ENCODE data around the gene ZMYND15. TPM values are rescaled to one million over a fixed set of nuclear protein-coding genes. Genes with fewer than 3 reads are reported as not detected.

The ZMYND15 gene
- total RNA-seq, 1 experiment from 2014 or later = 0.42 TPM

DNA sequence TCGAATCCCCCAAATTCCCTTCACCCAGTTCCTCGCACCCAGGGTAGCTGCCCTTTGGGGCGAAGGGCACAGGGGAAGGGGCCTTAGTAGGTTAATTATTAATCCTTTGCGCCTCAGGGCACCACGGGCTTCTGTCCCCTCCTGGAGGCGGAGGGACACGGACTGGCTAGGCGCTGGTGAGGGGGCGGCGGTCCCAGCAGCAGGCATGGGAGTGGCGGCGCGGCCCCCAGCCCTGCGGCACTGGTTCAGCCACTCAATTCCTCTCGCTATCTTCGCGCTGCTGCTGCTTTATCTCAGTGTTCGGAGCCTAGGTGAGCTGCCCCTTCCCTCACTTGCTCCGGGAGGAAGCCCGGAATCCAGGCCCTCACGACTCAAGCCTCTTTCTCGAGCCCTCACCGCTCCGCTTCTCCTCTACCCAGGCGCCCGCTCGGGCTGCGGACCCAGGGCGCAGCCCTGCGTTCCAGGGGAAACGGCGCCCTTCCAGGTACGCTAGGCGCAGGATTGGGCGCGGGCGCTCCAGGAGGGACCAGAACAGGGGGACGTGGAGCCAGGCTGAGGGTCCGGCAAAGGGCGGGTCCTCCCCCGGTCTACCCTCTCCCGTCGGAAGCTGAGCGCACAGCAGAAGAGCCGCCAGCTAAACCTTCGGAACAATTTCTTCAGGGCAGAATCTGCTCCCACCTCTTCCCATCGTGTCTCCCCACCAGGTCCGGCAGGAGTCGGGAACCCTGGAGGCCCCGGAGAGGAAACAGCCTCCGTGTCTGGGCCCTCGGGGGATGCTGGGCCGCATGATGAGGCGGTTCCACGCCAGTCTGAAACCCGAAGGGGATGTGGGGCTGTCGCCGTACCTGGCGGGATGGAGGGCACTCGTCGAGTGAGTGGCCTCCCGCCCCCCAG, 49.4 kb downstream of the ZMYND15 start, which contains the start of gene GLTPD2:
Gene GLTPD2, plus strand, starts transcription at position 158 of the 894 bp plus-strand sequence. Its CDS starts 48 bp downstream, at position 206.
- Histone ChIP-seq H2BK5ac (ENCODE audit: insufficient read length, low read length) (no peak within 1 kb of the TSS), H4K91ac (ENCODE audit: insufficient read length, low read depth, low read length) (peak within 1 kb of the TSS; percentile 61), H3K4me2 (ENCODE audit: insufficient read depth, insufficient read length, low read length) (peak within 1 kb of the TSS; percentile 47), H3K18ac (ENCODE audit: insufficient read length, low read depth, low read length) (no peak within 1 kb of the TSS), H3K9ac (ENCODE audit: extremely low read depth, insufficient read length, low read length) (no peak within 1 kb of the TSS), H3K23ac (ENCODE audit: insufficient read length, low read depth, low read length) (no peak within 1 kb of the TSS), H3K27ac (ENCODE audit: insufficient read length, low read depth, low read length) (no peak within 1 kb of the TSS), H4K20me1 (ENCODE audit: control insufficient read depth, insufficient read depth, insufficient read length) (peaks cover 3% of the 10 kb centered on the region), H3K4me1 (ENCODE audit: insufficient read depth, low read length) (peaks cover 2% of the 10 kb centered on the region; the same call in 1 of the 2 replicates), H3K4ac (ENCODE audit: low read depth, low read length) (no peak within 1 kb of the TSS), H3K79me2 (ENCODE audit: insufficient read depth, low read length) (no peaks in the 10 kb centered on the region), H2AK5ac (ENCODE audit: insufficient read length, low read length) (no peak within 1 kb of the TSS), H2AFZ (ENCODE audit: low read length) (no peak within 1 kb of the TSS), H3K9me3 (ENCODE audit: control insufficient read depth, low read depth, low read length) (no peaks in the 10 kb centered on the region), H4K5ac (ENCODE audit: insufficient read length, low read depth, low read length) (no peak within 1 kb of the TSS), H2BK15ac (ENCODE audit: low read depth, low read length) (no peak within 1 kb of the TSS), H4K8ac (replicated peaks; ENCODE audit: insufficient read length, low read depth, low read length) (no peak within 1 kb of the TSS), H3K23me2 (ENCODE audit: insufficient read length, low read depth, low read length, poor library complexity, severe bottlenecking) (peaks cover 17% of the 10 kb centered on the region), H2BK12ac (ENCODE audit: insufficient read length, low read depth, low read length) (peak within 1 kb of the TSS; percentile 25), H2BK20ac (ENCODE audit: low read depth, low read length, poor library complexity, severe bottlenecking) (no peak within 1 kb of the TSS), H2BK120ac (ENCODE audit: low read depth, low read length, poor library complexity, severe bottlenecking) (no peak within 1 kb of the TSS), H3T11ph (ENCODE audit: low read length) (no peak within 1 kb of the TSS), H3K14ac (ENCODE audit: insufficient read depth, low read length) (no peak within 1 kb of the TSS; the same call in 1 of the 2 replicates), H3K27me3 (ENCODE audit: insufficient read depth, low read length) (peaks cover 46% of the 10 kb centered on the region), H3K79me1 (ENCODE audit: insufficient read depth, low read depth, low read length, poor library complexity, severe bottlenecking) (no peaks in the 10 kb centered on the region), H3K56ac (ENCODE audit: insufficient read length, low read depth, low read length) (no peak within 1 kb of the TSS)
- Mint-ChIP-seq H3K36me3 (ENCODE audit: insufficient read depth in 1 of 3, low read depth in 3 of 3) (no peaks in the 10 kb centered on the region; a peak in 1 of 7 replicates), H3K27ac (no peak within 1 kb of the TSS), H3K9me3 (no peaks in the 10 kb centered on the region; a peak in 1 of 5 replicates), H3K4me3 (peak within 1 kb of the TSS; percentile 70 to 87), H3K4me1 (peaks cover 27 to 35% of the 10 kb centered on the region in 2 experiments), H3K27me3 (ENCODE audit: low read depth) (peaks cover 81% of the 10 kb centered on the region)
- peak; percentile 56 for DNase-seq
- TF ChIP-seq, protein P1, sequence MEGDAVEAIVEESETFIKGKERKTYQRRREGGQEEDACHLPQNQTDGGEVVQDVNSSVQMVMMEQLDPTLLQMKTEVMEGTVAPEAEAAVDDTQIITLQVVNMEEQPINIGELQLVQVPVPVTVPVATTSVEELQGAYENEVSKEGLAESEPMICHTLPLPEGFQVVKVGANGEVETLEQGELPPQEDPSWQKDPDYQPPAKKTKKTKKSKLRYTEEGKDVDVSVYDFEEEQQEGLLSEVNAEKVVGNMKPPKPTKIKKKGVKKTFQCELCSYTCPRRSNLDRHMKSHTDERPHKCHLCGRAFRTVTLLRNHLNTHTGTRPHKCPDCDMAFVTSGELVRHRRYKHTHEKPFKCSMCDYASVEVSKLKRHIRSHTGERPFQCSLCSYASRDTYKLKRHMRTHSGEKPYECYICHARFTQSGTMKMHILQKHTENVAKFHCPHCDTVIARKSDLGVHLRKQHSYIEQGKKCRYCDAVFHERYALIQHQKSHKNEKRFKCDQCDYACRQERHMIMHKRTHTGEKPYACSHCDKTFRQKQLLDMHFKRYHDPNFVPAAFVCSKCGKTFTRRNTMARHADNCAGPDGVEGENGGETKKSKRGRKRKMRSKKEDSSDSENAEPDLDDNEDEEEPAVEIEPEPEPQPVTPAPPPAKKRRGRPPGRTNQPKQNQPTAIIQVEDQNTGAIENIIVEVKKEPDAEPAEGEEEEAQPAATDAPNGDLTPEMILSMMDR (conservative IDR thresholded peaks at IDR 0.05) = no peak
- no CpG with 5 or more reads among the region's 62 CpGs for WGBS (ENCODE audit: extremely low coverage, insufficient read length, low lambda C conversion rate)
